ENCODE results near the gene CASP9. TPM values are rescaled to one million over a fixed set of nuclear protein-coding genes. Genes with fewer than 3 reads are reported as not detected.

CASP9 gene
- total RNA-seq, 3 donors from 2014 or later: 12.5 to 15.8 (median 13.4) TPM

GRCh38 chr1:15546641-15547040 lies 22.6 kb upstream of the CASP9 start:
- Histone ChIP-seq H3K27ac (no peak overlapping the region), H3K4me1 (no peaks in the 10 kb centered on the region), H3K9me3 (no peaks in the 10 kb centered on the region), H3K36me3 (peaks cover 6% of the 10 kb centered on the region), H3K4me3 (no peak overlapping the region), H3K27me3 (no peaks in the 10 kb centered on the region)
- TF ChIP-seq POLR2AphosphoS5 (IDR thresholded peaks at IDR 0.05) (no peak), POLR2A (IDR thresholded peaks at IDR 0.05) (no peak), CTCF (IDR thresholded peaks at IDR 0.05) (no peak)
- DNase-seq (ENCODE audit: low spot score in 2 of 2): no peak
- intact Hi-C loops (cut with DNase I; ENCODE audit: low total_unique reads): no loop called here

- intact Hi-C loops (cut with DNase I; ENCODE audit: low total_unique reads): no loop called here
- no peak for TF ChIP-seq CTCF (IDR thresholded peaks at IDR 0.05)
- no peak for TF ChIP-seq POLR2A (IDR thresholded peaks at IDR 0.05)
- no peak for TF ChIP-seq POLR2AphosphoS5 (IDR thresholded peaks at IDR 0.05)
- Histone ChIP-seq H3K36me3 (peaks cover 11% of the 10 kb centered on the region), H3K4me3 (no peak overlapping the region), H3K27ac (no peak overlapping the region), H3K27me3 (no peaks in the 10 kb centered on the region), H3K4me1 (no peaks in the 10 kb centered on the region), H3K9me3 (no peaks in the 10 kb centered on the region)
- no peak for DNase-seq (ENCODE audit: low spot score in 2 of 2)
Measured at GRCh38 chr1:15543589-15544568, 19.9 kb upstream of the CASP9 start.

GRCh38 chr1:15543251-15543588 lies 19.2 kb upstream of the CASP9 start:
- no peak for TF ChIP-seq POLR2A (IDR thresholded peaks at IDR 0.05)
- H3K9me3 ChIP-seq: no peaks in the 10 kb centered on the region
- no peak for DNase-seq (ENCODE audit: low spot score in 2 of 2)
- intact Hi-C loops (cut with DNase I; ENCODE audit: low total_unique reads): no loop called here
- H3K36me3 ChIP-seq: peaks cover 11% of the 10 kb centered on the region
- no peaks in the 10 kb centered on the region for H3K27me3 ChIP-seq
- H3K27ac ChIP-seq: no peak overlapping the region
- no peak overlapping the region for H3K4me3 ChIP-seq
- no peaks in the 10 kb centered on the region for H3K4me1 ChIP-seq

GRCh38 chr1:15542388-15543250 lies 18.6 kb upstream of the CASP9 start:
- intact Hi-C loops (cut with DNase I; ENCODE audit: low total_unique reads): no loop called here
- Histone ChIP-seq H3K4me3 (no peak overlapping the region), H3K36me3 (peaks cover 11% of the 10 kb centered on the region), H3K27me3 (no peaks in the 10 kb centered on the region), H3K27ac (no peak overlapping the region), H3K4me1 (no peaks in the 10 kb centered on the region), H3K9me3 (no peaks in the 10 kb centered on the region)
- DNase-seq (ENCODE audit: low spot score in 2 of 2): no peak
- TF ChIP-seq POLR2A (IDR thresholded peaks at IDR 0.05): no peak

- intact Hi-C loops (cut with DNase I; ENCODE audit: low total_unique reads): no loop called here
- no peak overlapping the region for H3K4me3 ChIP-seq
- no peaks in the 10 kb centered on the region for H3K27me3 ChIP-seq
- no peaks in the 10 kb centered on the region for H3K9me3 ChIP-seq
- no peaks in the 10 kb centered on the region for H3K4me1 ChIP-seq
- H3K36me3 ChIP-seq: peaks cover 11% of the 10 kb centered on the region
- DNase-seq (ENCODE audit: low spot score in 2 of 2): no peak
- no peak for TF ChIP-seq POLR2A (IDR thresholded peaks at IDR 0.05)
- no peak for TF ChIP-seq CTCF (IDR thresholded peaks at IDR 0.05)
- TF ChIP-seq POLR2AphosphoS5 (IDR thresholded peaks at IDR 0.05): no peak
- no peak overlapping the region for H3K27ac ChIP-seq
Measured at GRCh38 chr1:15541231-15541792, 17.3 kb upstream of the CASP9 start.
